CD4-positive, alpha-beta T cell treated with Interferon alpha-2 for 1 hour (primary cell): ENCODE data around the gene NT5C2.

Experiments used
- DNase-seq, 2 donors: peaks; one replicate each; pipeline ENCODE4 v3.0.0-alpha.2; 2020 to 2022

NT5C2 gene

DNA sequence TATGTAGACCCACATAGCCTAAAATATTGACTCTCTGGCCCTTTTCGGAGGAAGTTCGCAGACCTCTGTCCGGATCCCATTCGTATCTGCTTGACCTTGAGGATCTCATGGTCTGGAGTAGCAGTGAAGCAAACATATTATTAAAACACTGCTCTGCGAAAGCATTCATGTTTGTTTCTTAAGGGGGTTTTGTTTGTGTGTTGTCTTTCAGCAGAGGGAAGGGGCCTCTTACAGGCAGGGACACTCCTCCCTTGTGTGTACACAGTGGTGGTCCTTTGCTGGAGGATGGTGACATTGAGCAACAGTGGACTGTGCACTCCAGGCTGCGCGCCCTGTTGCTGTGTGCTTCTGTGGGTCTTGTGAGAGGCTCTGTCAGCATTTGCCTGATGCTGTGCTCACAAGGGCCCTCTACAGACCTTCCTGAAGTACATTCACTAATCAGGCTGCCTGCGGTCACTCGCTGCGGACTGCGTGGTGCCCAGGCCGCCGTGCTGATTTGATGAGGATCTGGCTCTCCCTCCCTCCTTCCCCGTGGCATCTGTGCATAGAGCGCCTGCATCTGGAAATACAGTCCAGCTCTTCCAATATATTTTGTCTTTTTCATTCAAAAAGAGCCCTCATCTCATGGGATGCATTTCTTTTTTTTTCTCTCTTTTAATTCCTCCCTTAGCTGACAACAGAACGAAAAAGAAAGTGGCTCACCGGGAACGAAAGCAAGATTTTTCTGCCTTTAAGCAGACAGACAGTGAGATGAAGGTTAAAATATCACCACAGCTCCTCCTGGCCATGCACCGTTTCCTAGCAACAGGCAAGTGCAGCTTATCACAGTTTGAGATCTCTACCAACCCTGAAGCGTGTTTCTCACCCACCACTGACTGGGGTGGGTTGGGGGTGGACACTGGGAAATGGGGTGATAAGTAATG lies 139.2 kb downstream of the NT5C2 start:
- peak; percentile 59 to 77 for DNase-seq

DNA sequence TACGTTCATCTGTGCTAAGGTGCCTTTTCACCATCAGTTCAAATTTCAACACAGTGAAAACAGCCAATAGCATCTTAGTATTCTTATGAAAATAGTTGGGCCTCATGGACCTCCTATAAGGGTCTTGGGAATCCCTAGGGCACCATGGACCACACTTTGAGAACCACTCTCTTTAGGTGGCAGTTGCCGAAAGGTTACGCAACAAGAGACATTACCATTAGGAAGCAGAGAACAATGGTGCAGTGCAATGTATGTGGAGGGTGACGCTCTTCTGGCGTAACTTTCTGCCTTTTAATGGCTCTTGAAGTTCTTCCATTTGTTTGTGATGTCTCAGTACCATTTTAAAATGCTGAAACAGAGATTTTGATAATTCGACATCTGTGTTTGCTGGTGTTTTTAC lies 143.8 kb downstream of the NT5C2 start:
- no peak for DNase-seq

DNA sequence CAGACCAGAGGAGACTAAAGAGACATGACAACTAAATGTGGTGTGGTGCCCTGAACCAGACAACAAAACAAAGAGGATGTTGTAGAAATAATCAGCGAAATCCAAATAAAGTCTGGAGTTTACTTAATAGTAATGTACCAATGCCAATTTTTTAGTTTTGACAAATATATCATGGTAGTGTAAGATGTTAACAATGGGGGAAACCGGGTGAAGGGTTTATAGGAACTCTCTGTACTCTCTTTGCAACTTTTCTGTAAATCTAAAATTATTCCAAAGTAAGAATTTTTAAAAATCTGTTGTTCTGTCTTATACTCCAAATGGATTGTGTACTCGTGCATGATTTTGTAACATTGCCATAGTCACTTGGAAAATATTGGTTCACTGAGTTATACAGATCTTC lies 145.7 kb downstream of the NT5C2 start:
- DNase-seq, result no peak

DNA sequence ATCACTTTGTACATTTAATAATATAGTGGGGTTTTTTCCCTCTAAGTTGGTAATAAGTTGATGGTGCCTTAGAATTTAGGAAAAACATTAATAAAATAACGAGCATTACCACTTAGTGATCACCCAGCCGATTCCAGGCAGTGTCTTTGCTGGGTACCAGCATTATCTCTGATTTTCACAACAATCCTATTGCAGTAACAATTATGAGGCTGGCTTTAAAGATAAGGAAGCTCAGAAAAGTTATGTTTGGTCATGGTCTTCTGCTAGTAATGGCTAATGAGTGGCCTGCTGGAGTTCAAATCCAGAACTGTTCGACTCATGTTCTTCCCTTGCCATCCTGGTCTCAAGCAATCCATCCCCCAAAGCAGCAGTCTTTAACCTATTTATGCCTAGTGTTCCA lies 147.1 kb downstream of the NT5C2 start:
- no peak for DNase-seq

DNA sequence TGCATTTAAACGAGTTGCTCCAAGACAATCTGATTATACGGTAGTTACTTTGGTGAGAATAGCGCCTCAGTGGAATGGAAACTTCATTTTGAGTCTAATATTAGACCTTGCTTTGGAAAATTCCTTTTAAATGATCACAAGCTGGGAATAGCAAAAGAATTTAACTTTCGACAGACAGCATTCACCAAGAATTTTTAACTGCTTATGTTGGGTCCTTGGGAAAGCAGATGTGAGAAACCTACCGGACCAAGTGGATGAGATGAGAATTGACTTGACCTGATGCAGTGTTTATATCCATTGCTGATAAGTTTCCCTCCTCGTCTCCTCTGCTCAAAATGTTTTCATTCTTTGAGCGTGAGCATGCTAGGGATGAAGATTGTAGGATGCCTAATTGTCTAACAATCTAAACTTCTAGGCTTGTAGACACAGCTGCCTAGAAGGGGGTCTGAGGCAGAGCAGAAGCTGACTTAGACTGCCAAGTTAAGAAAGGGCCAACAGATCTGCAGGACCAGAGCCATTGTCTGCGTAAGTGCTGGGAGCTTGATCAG lies 148.1 kb downstream of the NT5C2 start:
- DNase-seq, result no peak

DNA sequence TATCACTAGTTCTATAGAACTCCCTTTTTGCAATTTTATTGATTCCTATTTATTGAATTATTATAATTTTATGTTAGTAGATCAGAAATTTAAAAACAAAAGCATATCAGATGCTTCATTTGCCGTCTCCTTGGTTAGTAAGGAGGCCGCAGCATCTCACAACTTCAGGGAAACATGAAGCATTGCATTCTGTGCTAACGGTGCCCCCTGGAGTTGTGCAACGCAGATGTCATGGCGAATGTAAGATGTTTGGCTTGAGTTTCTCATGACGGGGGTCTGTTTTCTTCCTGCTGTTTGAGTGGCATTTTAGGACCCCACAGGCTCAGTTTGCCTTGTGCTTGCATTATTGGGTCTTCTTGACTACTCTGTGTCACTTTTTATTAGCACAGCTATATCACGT lies 150.2 kb downstream of the NT5C2 start:
- DNase-seq, result no peak

DNA sequence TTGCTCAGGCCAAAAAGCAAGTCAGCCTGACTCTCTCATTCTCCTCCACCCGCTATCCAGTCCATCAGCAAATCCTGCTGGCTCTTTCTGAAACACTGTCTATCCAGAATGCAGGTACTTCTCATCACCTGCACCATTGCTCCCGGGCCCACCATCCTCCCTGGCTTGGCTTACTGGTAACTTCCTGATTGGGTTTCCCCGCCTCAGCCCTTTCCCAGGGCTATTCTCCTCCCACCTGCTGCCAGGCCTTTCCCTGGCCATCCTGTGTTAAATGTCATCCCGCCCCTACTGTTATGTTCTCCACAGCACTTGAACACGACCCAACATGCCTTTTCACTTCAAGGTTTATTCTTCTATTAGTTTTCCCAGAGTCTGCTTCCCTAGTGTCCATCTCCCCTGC lies 150.9 kb downstream of the NT5C2 start:
- DNase-seq, result no peak

DNA sequence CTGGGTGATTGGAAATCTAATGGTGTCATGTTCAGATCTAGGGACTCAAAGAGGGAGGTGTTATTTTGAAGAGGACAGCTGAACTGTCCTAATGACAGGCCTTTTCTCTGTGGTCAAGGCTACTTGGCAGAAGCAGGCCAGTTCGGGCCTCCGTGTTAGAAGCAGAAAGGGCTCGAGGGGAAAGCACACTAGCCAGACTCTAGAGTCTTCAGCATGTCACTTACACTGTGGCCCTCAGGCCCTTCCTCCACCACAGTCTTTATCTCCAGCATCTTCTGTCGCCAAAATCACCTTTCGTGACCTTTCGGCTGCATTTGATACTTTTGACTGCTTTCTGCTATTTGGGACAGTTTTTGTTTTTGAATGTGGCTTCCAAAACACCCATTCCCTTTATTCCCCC lies 151.7 kb downstream of the NT5C2 start:
- no peak for DNase-seq

DNA sequence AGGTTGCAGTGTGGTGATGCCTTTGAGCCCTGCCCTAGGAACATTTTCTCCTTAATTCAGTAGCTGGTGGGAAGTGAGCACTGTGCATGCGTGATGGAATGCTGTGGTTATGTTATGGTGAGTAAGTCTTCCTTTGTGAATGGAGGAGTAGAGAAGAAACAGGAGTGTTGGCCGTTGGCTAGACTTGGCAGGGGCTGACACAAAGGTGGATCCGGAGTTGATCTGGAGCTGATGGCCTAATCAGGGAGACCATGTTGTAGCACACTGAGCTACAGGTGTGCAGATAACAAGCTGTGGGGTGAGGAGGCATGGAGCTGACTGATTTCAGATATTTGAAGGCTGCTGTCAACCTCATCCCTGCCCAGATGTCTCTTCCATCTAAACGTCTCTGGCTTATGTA lies 152.7 kb downstream of the NT5C2 start:
- DNase-seq, result no peak

DNA sequence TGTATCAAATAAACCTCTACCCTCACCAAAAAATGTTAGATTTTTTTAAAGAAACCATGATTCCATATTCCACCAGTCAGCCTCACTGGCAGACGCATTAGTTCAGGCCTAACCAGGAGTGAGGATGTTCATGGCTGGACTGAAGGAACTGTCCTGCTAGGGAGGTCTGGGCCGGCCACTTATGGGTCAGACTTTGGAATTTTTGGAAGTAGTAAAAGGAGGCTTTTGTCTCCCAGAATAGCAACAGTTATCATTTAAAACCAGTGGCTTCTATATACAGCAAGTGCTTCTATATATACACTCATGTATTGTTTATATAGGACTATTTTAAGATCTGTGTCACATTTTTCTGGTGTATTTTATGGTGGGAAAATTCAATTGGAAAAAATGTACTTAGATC lies 154.5 kb downstream of the NT5C2 start:
- no peak for DNase-seq
